Thoracic aorta (tissue), 2 donors: ENCODE data around the gene DPPA2. TPM values are rescaled to one million over a fixed set of nuclear protein-coding genes. Genes with fewer than 3 reads are reported as not detected.
A peak's percentile ranks its signal among the peaks of the same experiment; 100 is the strongest.

Experiments
- ATAC-seq: fragments of 150-250 bp; one replicate; pipeline ENCODE4 v1.8.0; 2017; ENCODE audit warnings: low read depth; ENCODE audit not compliant: insufficient number of reproducible peaks, low FRiP score
- DNase-seq: peaks from one replicate; pipeline ENCODE4 v3.0.0-alpha.2; 2020; ENCODE audit warnings: low spot score
- H3K27ac ChIP-seq, 2 donors: fragments of 200-600 bp; sonication (generic); 1 replicate in 1 of 2; 2 replicates in 1 of 2; pipeline ENCODE4 v1.5.1; 2016; ENCODE audit warnings: mild to moderate bottlenecking in 2 of 2, moderate library complexity in 2 of 2
- H3K27me3 ChIP-seq: fragments of 200-600 bp; sonication (generic); replicated peaks from 2 replicates; pipeline ENCODE4 v1.6.0; 2016; ENCODE audit warnings: mild to moderate bottlenecking; ENCODE audit not compliant: insufficient read depth
- H3K36me3 ChIP-seq: fragments of 200-600 bp; sonication (generic); one replicate; pipeline ENCODE4 v1.5.1; 2016
- H3K4me1 ChIP-seq, 2 donors: fragments of 200-600 bp; sonication (generic); 1 replicate in 1 of 2; 2 replicates in 1 of 2; pipeline versions ENCODE4 v1.5.1 to v1.6.0; 2016; ENCODE audit warnings: low read depth in 2 of 2, mild to moderate bottlenecking in 1 of 2; ENCODE audit not compliant: control insufficient read depth in 1 of 2
- H3K4me3 ChIP-seq: fragments of 200-600 bp; sonication (generic); 2 replicates; pipeline ENCODE4 v1.5.1; 2016; ENCODE audit warnings: mild to moderate bottlenecking
- H3K9me3 ChIP-seq: fragments of 200-600 bp; sonication (generic); 2 replicates; pipeline ENCODE4 v1.5.1; 2016
- CTCF ChIP-seq: fragments of 200-600 bp; sonication (generic); IDR thresholded peaks from one replicate; pipeline ENCODE4 v1.5.1; 2019; ENCODE audit warnings: antibody characterized with exemption
- total RNA-seq, 2 donors: library from RNA; depleted of rRNA; stranded (reverse); fragments of >200 nt; gene quantifications; one replicate each; pipeline versions ENCODE4 v1.1.0 to v1.2.3, GENCODE V29; 2016

Gene DPPA2
- total RNA-seq, 2 donors from 2014 or later: not detected

- DNase-seq: no peak
- no peaks in the 10 kb centered on the region for H3K27me3 ChIP-seq
- no peak overlapping the region for H3K27ac ChIP-seq
- H3K4me3 ChIP-seq: no peak overlapping the region
- H3K9me3 ChIP-seq: no peaks in the 10 kb centered on the region
- ATAC-seq: no peak
- H3K4me1 ChIP-seq: no peaks in the 10 kb centered on the region
- TF ChIP-seq CTCF: no peak
- H3K36me3 ChIP-seq: no peaks in the 10 kb centered on the region
These were observed 29.8 kb upstream of the DPPA2 start for GRCh38 chr3:109346099-109346498.

- no peak for TF ChIP-seq CTCF
- no peak for DNase-seq
- no peak for ATAC-seq
- H3K9me3 ChIP-seq: no peaks in the 10 kb centered on the region
- no peaks in the 10 kb centered on the region for H3K36me3 ChIP-seq
- no peak overlapping the region for H3K27ac ChIP-seq
- peaks cover 0 to 4% of the 10 kb centered on the region in 2 donors for H3K4me1 ChIP-seq
- no peaks in the 10 kb centered on the region for H3K27me3 ChIP-seq
- no peak overlapping the region for H3K4me3 ChIP-seq
These were observed 23.7 kb upstream of the DPPA2 start for GRCh38 chr3:109339714-109340648.

GRCh38 chr3:109339197-109339596, 22.9 kb upstream of the DPPA2 start:
- Histone ChIP-seq H3K36me3 (no peaks in the 10 kb centered on the region), H3K4me1 (peaks cover 0 to 4% of the 10 kb centered on the region in 2 donors), H3K4me3 (no peak overlapping the region), H3K9me3 (no peaks in the 10 kb centered on the region), H3K27me3 (no peaks in the 10 kb centered on the region), H3K27ac (no peak overlapping the region)
- no peak for TF ChIP-seq CTCF
- ATAC-seq (no peak), DNase-seq (no peak)

- DNase-seq (no peak), ATAC-seq (no peak)
- Histone ChIP-seq H3K4me3 (no peak overlapping the region), H3K4me1 (peaks cover 0 to 4% of the 10 kb centered on the region in 2 donors), H3K27me3 (no peaks in the 10 kb centered on the region), H3K9me3 (no peaks in the 10 kb centered on the region), H3K36me3 (no peaks in the 10 kb centered on the region), H3K27ac (no peak overlapping the region)
- no peak for TF ChIP-seq CTCF
These were observed 22.0 kb upstream of the DPPA2 start for GRCh38 chr3:109338322-109338721.

GRCh38 chr3:109337393-109337792, 21.1 kb upstream of the DPPA2 start, which contains the start of gene DPPA4:
TSS of gene DPPA4 (minus strand) at chr3:109337546. CDS start at chr3:109337517, 29 bp downstream.
- Histone ChIP-seq H3K36me3 (no peaks in the 10 kb centered on the region), H3K4me3 (peak within 1 kb of the TSS; percentile 73), H3K4me1 (peaks cover 0 to 4% of the 10 kb centered on the region in 2 donors), H3K9me3 (no peaks in the 10 kb centered on the region), H3K27ac (no peak within 1 kb of the TSS), H3K27me3 (no peaks in the 10 kb centered on the region)
- ATAC-seq: no peak
- TF ChIP-seq CTCF: no peak
- no peak for DNase-seq
